HG02623 (cell line): ENCODE results near the gene WHRN.

ENCODE experiments used
- ATAC-seq: cut with Tn5 transposase; IDR thresholded peaks from one replicate; pipeline ENCODE4 v1.9.1; 2021; ENCODE audit warnings: moderate library complexity; ENCODE audit not compliant: unreplicated experiment

WHRN gene

DNA sequence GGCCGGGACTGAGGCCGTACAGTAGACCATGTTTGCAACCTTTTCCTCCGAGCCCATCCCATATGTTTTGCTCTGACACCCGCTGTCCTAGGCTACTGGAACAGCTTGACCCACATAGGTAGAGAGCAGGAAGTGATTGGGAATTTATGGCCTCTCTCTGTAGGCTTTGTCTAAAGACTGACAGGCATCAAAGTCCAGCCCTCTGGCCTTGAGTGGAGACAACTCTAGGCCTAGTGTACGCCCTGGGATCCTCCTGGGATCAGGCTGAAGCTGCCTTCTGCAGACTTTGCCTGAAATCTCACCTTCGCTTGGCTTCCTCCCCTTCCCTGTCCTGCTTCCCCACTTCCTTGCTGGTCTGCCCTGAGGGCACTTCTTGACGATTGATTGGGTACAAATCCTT lies 103.9 kb downstream of the WHRN start:
- no peak for ATAC-seq

- no peak for ATAC-seq
These were observed 104.5 kb downstream of the WHRN start for GRCh38 chr9:114400772-114401171.

DNA sequence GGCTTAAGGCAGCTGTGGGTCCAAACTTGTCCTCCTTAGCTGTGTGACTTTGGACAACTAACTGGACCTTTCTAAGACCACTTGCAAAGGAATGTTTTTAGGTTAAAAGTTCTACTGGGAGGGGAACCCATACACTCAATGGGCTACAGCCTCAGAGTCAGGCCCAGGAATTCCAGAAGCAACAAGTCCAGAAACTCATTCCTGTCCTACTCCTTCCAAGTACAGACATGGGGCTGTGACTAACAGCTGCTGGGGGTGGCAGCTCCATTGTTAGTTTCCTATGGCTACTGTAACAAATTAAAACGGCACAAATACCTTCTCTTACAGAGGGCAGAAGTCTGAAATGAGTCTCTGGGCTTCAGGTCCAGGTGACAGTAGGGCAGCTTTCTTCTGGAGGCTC lies 105.1 kb downstream of the WHRN start:
- ATAC-seq, result no peak

GRCh38 chr9:114399381-114399780 lies 105.9 kb downstream of the WHRN start:
- no peak for ATAC-seq

- ATAC-seq, result peak; percentile 78
These were observed 107.2 kb downstream of the WHRN start for GRCh38 chr9:114397848-114398605.

DNA sequence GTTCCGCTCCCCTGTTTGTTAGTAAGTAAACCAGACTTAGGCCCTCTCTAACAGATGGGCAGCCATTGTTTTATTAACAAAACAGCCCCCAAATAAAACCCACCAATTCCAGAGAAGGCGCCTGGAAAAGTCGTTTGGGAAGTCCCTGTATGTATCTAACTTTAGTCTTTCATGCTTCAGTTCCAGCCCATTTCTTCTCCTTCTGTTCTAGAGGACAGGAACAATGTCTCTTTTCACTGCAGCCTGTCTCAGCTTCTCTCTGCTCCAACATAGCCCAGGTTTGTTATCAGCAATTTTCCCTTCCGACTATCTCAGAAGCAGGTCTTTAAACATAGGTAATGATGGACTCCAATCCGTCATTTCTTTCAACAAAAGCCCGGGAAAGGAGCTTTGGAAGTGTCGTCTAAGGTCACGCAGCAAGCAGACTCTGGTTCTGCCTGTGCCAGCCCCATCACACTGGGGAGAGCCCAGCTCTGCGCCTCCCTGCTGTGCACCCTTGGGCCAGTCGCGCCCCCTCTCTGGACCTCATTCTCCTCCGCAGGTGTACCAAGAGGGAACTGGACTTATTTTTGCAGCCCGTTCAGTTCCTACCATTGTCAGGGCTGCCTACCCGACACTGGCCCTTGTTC lies 107.9 kb downstream of the WHRN start:
- no peak for ATAC-seq

- no peak for ATAC-seq
These were observed 108.6 kb downstream of the WHRN start for GRCh38 chr9:114396558-114397218.

- no peak for ATAC-seq
These were observed 109.5 kb downstream of the WHRN start for GRCh38 chr9:114395768-114396167.

DNA sequence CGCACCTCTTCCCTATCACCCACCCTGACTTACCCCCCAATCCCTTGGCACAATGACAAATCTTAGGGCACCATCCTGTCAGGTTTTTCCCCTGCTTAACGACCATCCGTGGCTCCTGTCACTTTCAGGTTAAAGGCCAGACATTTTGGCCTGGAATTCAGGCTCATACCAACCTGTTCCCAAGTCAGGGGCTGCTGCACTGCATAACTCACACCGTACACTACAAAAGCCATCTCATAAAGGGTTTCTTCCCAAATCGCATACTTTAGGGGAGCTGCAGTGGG lies 110.0 kb downstream of the WHRN start:
- no peak for ATAC-seq

- ATAC-seq, result no peak
These were observed 110.5 kb downstream of the WHRN start for GRCh38 chr9:114394523-114395333.

DNA sequence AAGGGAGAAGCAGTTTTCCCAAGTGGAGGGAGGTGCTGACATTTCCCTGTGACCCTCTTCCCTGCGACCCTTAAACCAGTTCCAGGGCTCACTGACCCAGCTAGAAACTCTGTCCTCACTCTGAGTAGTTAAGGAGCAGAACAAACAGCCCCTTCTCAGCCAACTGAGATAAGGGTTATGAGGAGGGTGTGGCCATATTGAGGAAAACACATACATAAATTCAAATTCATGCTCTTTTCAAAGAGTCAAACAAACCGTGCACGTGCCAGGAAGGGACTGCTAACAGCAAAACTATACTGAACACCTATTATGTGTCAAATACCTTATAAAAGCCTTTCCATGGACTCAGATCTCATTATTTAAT lies 112.5 kb downstream of the WHRN start:
- ATAC-seq, result no peak

DNA sequence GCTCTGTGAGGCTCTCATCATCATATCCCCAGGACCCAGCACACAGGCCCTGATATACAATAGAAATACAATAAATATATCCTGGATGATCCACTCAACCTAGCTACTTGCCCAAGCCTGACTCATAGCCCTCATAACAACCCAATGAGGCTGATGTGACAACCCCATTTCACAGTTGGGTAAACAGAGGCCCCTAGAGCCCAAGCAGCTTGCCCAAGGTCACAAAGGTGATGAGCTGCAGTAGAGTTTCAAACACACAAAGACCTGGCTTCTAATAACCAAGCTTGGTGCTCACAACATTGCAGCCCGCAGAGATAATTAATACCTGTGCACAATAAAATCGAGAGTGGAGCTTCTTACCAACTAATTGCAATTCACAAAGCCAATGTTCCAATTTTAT lies 114.3 kb downstream of the WHRN start:
- ATAC-seq, result no peak

GRCh38 chr9:114389612-114390368 lies 115.5 kb downstream of the WHRN start:
- ATAC-seq, result no peak

DNA sequence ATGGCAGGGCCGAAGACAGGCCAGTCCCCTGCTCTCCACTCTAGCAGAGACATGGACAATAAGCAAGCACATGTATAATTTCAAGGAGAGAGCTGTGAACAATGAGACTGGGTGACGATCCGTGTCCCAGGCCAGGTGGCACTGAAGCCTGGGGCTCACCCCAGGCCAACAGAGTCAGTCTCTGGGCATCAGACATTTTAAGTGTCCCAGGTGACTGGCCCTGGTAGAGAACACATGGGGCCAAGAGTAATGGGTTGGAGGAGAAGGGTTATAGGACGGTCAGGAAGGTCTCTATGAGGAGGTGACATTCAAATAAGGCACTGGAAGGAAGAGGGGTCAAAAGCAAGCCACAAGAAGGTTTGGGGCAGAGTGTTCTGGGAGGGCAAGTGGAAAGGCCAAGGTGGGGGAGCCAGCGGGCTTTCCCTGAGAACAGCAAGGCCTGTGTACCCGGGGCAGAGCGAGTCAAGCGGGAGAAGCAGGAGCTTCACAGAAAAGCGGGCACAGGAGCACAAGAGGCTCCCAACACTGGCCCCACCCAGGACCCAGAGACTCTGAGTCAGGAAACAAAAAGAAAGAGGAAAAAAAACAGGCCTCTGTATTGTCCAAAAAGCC lies 116.4 kb downstream of the WHRN start:
- ATAC-seq, result no peak

DNA sequence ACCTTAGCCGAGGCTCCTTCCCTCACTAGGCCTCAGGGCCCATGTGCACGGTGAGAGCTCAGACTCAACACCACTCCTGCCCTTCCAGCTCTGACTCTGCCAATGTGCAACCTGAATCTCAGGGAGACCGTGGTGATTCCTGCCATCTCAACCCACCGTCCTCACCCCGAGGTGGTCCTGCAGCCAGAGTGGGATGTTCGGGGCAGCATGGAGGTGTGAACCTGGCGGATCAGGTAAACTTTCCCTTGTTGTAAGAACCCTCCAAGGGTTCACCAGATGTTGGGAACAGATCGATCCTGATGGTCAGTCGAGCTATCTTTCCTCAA lies 117.0 kb downstream of the WHRN start:
- ATAC-seq, result no peak

DNA sequence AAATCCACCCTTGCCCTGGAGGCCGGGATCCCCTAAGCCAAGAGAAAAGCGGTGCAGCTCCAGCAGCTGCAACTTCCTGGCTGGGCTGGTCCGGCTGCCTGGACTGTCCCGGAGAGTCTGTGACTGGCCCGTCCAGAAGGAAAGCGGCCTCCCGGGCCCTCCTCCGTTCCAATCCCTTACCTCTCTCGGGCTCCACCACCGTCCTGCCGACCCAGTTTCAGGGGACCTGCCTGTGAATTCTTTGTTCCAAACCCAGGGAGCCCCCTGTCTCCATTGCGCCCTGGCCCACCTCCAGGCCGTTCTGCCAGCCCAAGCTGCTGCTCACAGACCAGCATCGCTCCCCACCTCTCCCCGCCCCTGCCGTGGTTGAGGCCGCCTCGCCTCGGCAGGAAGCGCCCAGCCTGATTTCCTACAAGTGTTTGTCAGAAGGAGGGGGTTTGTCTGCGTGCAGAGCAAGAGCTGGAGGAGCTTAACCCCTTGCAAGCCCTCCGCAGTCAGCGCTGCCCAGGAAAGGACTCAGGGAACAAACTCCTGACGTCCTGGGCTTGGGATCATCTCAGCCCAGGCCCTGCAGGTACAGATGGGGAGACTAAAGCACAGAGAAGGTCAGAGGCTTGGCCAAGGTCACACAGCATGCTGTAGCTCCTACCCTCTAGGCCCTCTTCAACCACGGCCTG lies 117.5 kb downstream of the WHRN start, which contains the start of gene AKNA:
Gene AKNA, minus strand, starts transcription at position 303 of the 677 bp plus-strand sequence. CDS start 6,649 bp downstream, outside the sequence.
- peak; percentile 26 for ATAC-seq

GRCh38 chr9:114386886-114387679 lies 118.2 kb downstream of the WHRN start:
- ATAC-seq, result no peak

GRCh38 chr9:114386361-114386885 lies 118.8 kb downstream of the WHRN start:
- ATAC-seq, result no peak
